Stimulated activated CD8-positive, alpha-beta memory T cell treated with anti-CD3 and anti-CD28 coated beads, Interleukin-12 subunit alpha, Interleukin-12 subunit beta, amount 100 ng/mL, for 4 hours (primary cell): ENCODE data around the gene DEFB129.
"Not testable (repeated sequence)": the region's sequence is repeated elsewhere in the genome, so short reads cannot be mapped to it uniquely, and the experiment has no call there.

Experiments used
- DNase-seq: peaks from one replicate; pipeline ENCODE4 v3.0.0-alpha.2; 2020; ENCODE audit warnings: low read depth

Gene DEFB129

GRCh38 chr20:226958-227357, at the start of gene DEFB129:
Gene DEFB129 (plus strand): TSS chr20:227258. CDS start chr20:227289, 31 bp downstream.
- no peak for DNase-seq

GRCh38 chr20:184288-184687, 42.8 kb upstream of the DEFB129 start:
- no peak for DNase-seq

- DNase-seq: no peak
These were observed 39.3 kb upstream of the DEFB129 start for GRCh38 chr20:187733-188132.

GRCh38 chr20:189611-190010, 37.4 kb upstream of the DEFB129 start, which contains the start of gene DEFB128:
Gene DEFB128 (minus strand): TSS chr20:189711. CDS start chr20:189623, 88 bp downstream.
- no peak for DNase-seq

GRCh38 chr20:198225-198624, 28.8 kb upstream of the DEFB129 start:
- no peak for DNase-seq

GRCh38 chr20:199996-200395, 27.1 kb upstream of the DEFB129 start:
- DNase-seq: no peak

- DNase-seq: not testable (repeated sequence)
These were observed 23.4 kb upstream of the DEFB129 start for GRCh38 chr20:203630-204029.

GRCh38 chr20:208942-209566, 18.0 kb upstream of the DEFB129 start:
- DNase-seq: no peak

- no peak for DNase-seq
These were observed 16.1 kb upstream of the DEFB129 start for GRCh38 chr20:210809-211502.

- DNase-seq: no peak
These were observed 12.7 kb upstream of the DEFB129 start for GRCh38 chr20:214383-214782.

GRCh38 chr20:215796-216195, 11.3 kb upstream of the DEFB129 start:
- no peak for DNase-seq

GRCh38 chr20:217266-217665, 9.8 kb upstream of the DEFB129 start:
- no peak for DNase-seq

GRCh38 chr20:219290-220115, 7.6 kb upstream of the DEFB129 start:
- no peak for DNase-seq

- DNase-seq: no peak
These were observed 5.7 kb upstream of the DEFB129 start for GRCh38 chr20:221258-221830.

GRCh38 chr20:225879-226278, 1.2 kb upstream of the DEFB129 start:
- DNase-seq: not testable (repeated sequence)

GRCh38 chr20:227439-228105, 514 bp downstream of the DEFB129 start:
- DNase-seq: no peak

- DNase-seq: no peak
These were observed 8.8 kb downstream of the DEFB129 start for GRCh38 chr20:235891-236290.

- no peak for DNase-seq
These were observed 10.4 kb downstream of the DEFB129 start for GRCh38 chr20:237489-237888.

GRCh38 chr20:237929-238328, 10.9 kb downstream of the DEFB129 start:
- DNase-seq: no peak

- no peak for DNase-seq
These were observed 15.8 kb downstream of the DEFB129 start for GRCh38 chr20:242905-243304.

- DNase-seq: no peak
These were observed 24.3 kb downstream of the DEFB129 start for GRCh38 chr20:251354-251753.

- DNase-seq: no peak
These were observed 25.7 kb downstream of the DEFB129 start for GRCh38 chr20:252801-253200.
